Karpas-422 (cell line): ENCODE results near the gene SLC5A11. TPM values are rescaled to one million over a fixed set of nuclear protein-coding genes. Genes with fewer than 3 reads are reported as not detected.
A peak's percentile ranks its signal among the peaks of the same experiment; 100 is the strongest.

ENCODE experiments used
- DNase-seq: peaks from one replicate; pipeline ENCODE4 v3.0.0-alpha.2; 2015
- H2AFZ ChIP-seq: fragments of 200-600 bp; sonication (generic); 2 replicates; pipeline ENCODE4 v1.6.1; 2014; ENCODE audit warnings: antibody characterized with exemption, low read length, mixed read lengths
- H3K27ac ChIP-seq: fragments of 200-600 bp; sonication (generic); 2 replicates; pipeline ENCODE4 v1.5.1; 2014; ENCODE audit warnings: mild to moderate bottlenecking, low read length, moderate library complexity
- H3K27me3 ChIP-seq: fragments of 200-600 bp; sonication (generic); 2 replicates; pipeline ENCODE4 v1.6.1; 2014; ENCODE audit warnings: low read length, mixed read lengths
- H3K36me3 ChIP-seq: fragments of 200-600 bp; sonication (generic); 2 replicates; pipeline ENCODE4 v1.6.1; 2014; ENCODE audit warnings: low read length, mixed read lengths; ENCODE audit not compliant: insufficient read depth
- H3K4me1 ChIP-seq: fragments of 200-600 bp; sonication (generic); 2 replicates; pipeline ENCODE4 v1.6.1; 2014; ENCODE audit warnings: mild to moderate bottlenecking, low read length, mixed read lengths
- H3K4me2 ChIP-seq: fragments of 200-600 bp; sonication (generic); 2 replicates; pipeline ENCODE4 v1.6.1; 2014; ENCODE audit warnings: low read length, low read depth, mild to moderate bottlenecking; ENCODE audit not compliant: poor library complexity, severe bottlenecking
- H3K4me3 ChIP-seq: fragments of 200-600 bp; sonication (generic); 2 replicates; pipeline ENCODE4 v1.5.1; 2014; ENCODE audit warnings: mild to moderate bottlenecking, antibody characterized with exemption, low read length, mixed read lengths
- H3K79me2 ChIP-seq: fragments of 200-600 bp; sonication (generic); 2 replicates; pipeline ENCODE4 v1.6.1; 2014; ENCODE audit warnings: mild to moderate bottlenecking, low read length, mixed read lengths
- H3K9ac ChIP-seq: fragments of 200-600 bp; sonication (generic); 2 replicates; pipeline ENCODE4 v1.6.0; 2014; ENCODE audit warnings: low read length
- H3K9me2 ChIP-seq: fragments of 200-600 bp; sonication (generic), shearing (Covaris generic); replicated peaks from 2 replicates; pipeline ENCODE4 v1.6.0; 2014; ENCODE audit warnings: mild to moderate bottlenecking, low read length, moderate library complexity; ENCODE audit not compliant: insufficient read depth
- H3K9me3 ChIP-seq: fragments of 300-700, 200-600 bp; sonication (generic); 2 replicates; pipeline ENCODE4 v1.6.1; 2014; ENCODE audit warnings: low read length, mixed read lengths
- H4K20me1 ChIP-seq: fragments of 200-600 bp; sonication (generic); 2 replicates; pipeline ENCODE4 v1.6.1; 2014; ENCODE audit warnings: mild to moderate bottlenecking, antibody characterized with exemption, low read length, low read depth; ENCODE audit not compliant: insufficient read depth
- total RNA-seq: library from RNA; depleted of rRNA; stranded (reverse); fragments of >200 nt; shearing (Covaris generic); gene quantifications from 2 replicates; pipeline ENCODE4 v1.2.3, GENCODE V29; 2014; ENCODE audit warnings: low replicate concordance

SLC5A11 gene
- total RNA-seq, 1 experiment from 2014 or later = 0.15 TPM

- Histone ChIP-seq H3K9ac (no peak overlapping the region), H3K4me3 (no peak overlapping the region), H3K36me3 (no peaks in the 10 kb centered on the region), H3K27me3 (no peaks in the 10 kb centered on the region), H4K20me1 (no peaks in the 10 kb centered on the region), H2AFZ (no peak overlapping the region), H3K9me3 (no peaks in the 10 kb centered on the region), H3K27ac (no peak overlapping the region), H3K79me2 (no peaks in the 10 kb centered on the region), H3K9me2 (no peaks in the 10 kb centered on the region), H3K4me2 (no peak overlapping the region), H3K4me1 (peaks cover 3% of the 10 kb centered on the region; the same call in 1 of the 2 replicates)
- peak; percentile 73 for DNase-seq
Observed at GRCh38 chr16:24906199-24906808, 60.5 kb downstream of the SLC5A11 start.

- no peaks in the 10 kb centered on the region for H3K36me3 ChIP-seq
- H3K9me3 ChIP-seq = no peaks in the 10 kb centered on the region
- no peaks in the 10 kb centered on the region for H4K20me1 ChIP-seq
- peaks cover 3% of the 10 kb centered on the region; the same call in 1 of the 2 replicates for H3K4me1 ChIP-seq
- H2AFZ ChIP-seq = no peak overlapping the region
- no peak overlapping the region for H3K4me3 ChIP-seq
- H3K79me2 ChIP-seq = no peaks in the 10 kb centered on the region
- no peak overlapping the region for H3K9ac ChIP-seq
- no peaks in the 10 kb centered on the region for H3K9me2 ChIP-seq
- no peaks in the 10 kb centered on the region for H3K27me3 ChIP-seq
- no peak overlapping the region for H3K27ac ChIP-seq
- DNase-seq = no peak
- H3K4me2 ChIP-seq = no peak overlapping the region
Observed at GRCh38 chr16:24906901-24907300, 61.1 kb downstream of the SLC5A11 start.

- Histone ChIP-seq H3K36me3 (no peaks in the 10 kb centered on the region), H2AFZ (no peak overlapping the region), H3K4me2 (no peak overlapping the region), H3K4me1 (peaks cover 3% of the 10 kb centered on the region; the same call in 1 of the 2 replicates), H3K9me3 (no peaks in the 10 kb centered on the region), H3K9me2 (no peaks in the 10 kb centered on the region), H3K4me3 (no peak overlapping the region), H3K27me3 (no peaks in the 10 kb centered on the region), H3K79me2 (no peaks in the 10 kb centered on the region), H3K9ac (no peak overlapping the region), H4K20me1 (no peaks in the 10 kb centered on the region), H3K27ac (no peak overlapping the region)
- no peak for DNase-seq
Observed at GRCh38 chr16:24908716-24909115, 63.0 kb downstream of the SLC5A11 start.

- DNase-seq = no peak
- Histone ChIP-seq H3K36me3 (no peaks in the 10 kb centered on the region), H3K4me1 (no peaks in the 10 kb centered on the region), H3K27me3 (no peaks in the 10 kb centered on the region), H3K4me3 (no peak overlapping the region), H3K9me3 (no peaks in the 10 kb centered on the region), H3K4me2 (no peak overlapping the region), H3K9me2 (no peaks in the 10 kb centered on the region), H4K20me1 (no peaks in the 10 kb centered on the region), H3K9ac (no peak overlapping the region), H3K79me2 (no peaks in the 10 kb centered on the region), H3K27ac (no peak overlapping the region), H2AFZ (no peak overlapping the region)
Observed at GRCh38 chr16:24909856-24910255, 64.1 kb downstream of the SLC5A11 start.

DNA sequence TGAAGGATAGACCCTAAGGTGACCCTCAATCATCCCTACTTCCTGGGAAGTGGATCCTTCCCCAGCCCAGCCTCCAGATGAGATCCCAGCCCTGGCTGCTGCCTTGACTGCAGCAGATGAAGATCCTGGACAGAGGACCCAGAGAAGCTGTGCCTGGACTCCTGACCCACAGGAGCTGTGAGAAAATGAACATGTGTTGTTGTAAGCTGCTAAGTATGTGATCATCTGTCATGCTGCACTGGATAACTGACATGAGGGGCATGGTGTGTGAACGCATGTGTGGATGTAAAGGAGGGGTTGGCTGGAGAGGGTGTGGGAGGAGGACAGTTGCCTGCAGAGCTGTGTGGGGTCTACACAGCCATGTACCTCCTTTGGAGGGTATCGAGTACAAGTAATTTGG lies 69.3 kb downstream of the SLC5A11 start:
- H3K9ac ChIP-seq = no peak overlapping the region
- H3K27ac ChIP-seq = no peak overlapping the region
- H4K20me1 ChIP-seq = no peaks in the 10 kb centered on the region
- H3K4me3 ChIP-seq = no peak overlapping the region
- no peaks in the 10 kb centered on the region for H3K9me2 ChIP-seq
- no peaks in the 10 kb centered on the region for H3K9me3 ChIP-seq
- H3K27me3 ChIP-seq = no peaks in the 10 kb centered on the region
- H2AFZ ChIP-seq = no peak overlapping the region
- no peak for DNase-seq
- no peak overlapping the region for H3K4me2 ChIP-seq
- H3K4me1 ChIP-seq = no peaks in the 10 kb centered on the region
- H3K79me2 ChIP-seq = no peaks in the 10 kb centered on the region
- H3K36me3 ChIP-seq = no peaks in the 10 kb centered on the region; the same call in 1 of the 2 replicates

- DNase-seq = no peak
- Histone ChIP-seq H3K36me3 (no peaks in the 10 kb centered on the region; the same call in 1 of the 2 replicates), H3K4me2 (no peak overlapping the region), H2AFZ (no peak overlapping the region), H3K9me2 (no peaks in the 10 kb centered on the region), H3K27me3 (no peaks in the 10 kb centered on the region), H3K4me1 (no peaks in the 10 kb centered on the region), H3K79me2 (no peaks in the 10 kb centered on the region), H3K9ac (no peak overlapping the region), H3K27ac (no peak overlapping the region), H3K4me3 (no peak overlapping the region), H4K20me1 (no peaks in the 10 kb centered on the region), H3K9me3 (no peaks in the 10 kb centered on the region)
Observed at GRCh38 chr16:24915576-24915975, 69.8 kb downstream of the SLC5A11 start.

DNA sequence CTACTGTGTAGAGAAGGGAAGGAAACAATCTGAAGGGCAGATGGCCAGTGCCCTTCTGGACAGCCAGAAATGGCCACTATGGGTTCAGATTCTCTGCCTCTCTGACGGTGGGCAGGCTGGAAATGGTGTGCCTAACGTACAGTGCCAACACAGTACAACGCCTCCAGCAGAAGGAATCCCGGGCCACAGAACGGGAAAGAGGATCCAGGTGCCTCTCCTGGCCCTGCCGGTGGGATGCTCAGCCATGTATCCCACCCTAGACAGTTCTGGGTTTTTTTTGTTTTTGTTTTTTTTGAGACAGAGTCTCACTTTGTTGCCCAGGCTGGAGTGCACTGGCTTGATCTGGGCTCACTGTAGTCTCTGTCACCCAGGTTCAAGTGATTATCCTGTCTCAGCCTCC lies 71.5 kb downstream of the SLC5A11 start:
- H3K79me2 ChIP-seq = no peaks in the 10 kb centered on the region
- no peak overlapping the region for H3K4me3 ChIP-seq
- H3K36me3 ChIP-seq = no peaks in the 10 kb centered on the region; the same call in 1 of the 2 replicates
- H3K27me3 ChIP-seq = no peaks in the 10 kb centered on the region
- H3K9ac ChIP-seq = no peak overlapping the region
- no peak overlapping the region for H2AFZ ChIP-seq
- H3K9me3 ChIP-seq = no peaks in the 10 kb centered on the region
- no peaks in the 10 kb centered on the region for H3K4me1 ChIP-seq
- no peaks in the 10 kb centered on the region for H3K9me2 ChIP-seq
- no peak overlapping the region for H3K27ac ChIP-seq
- H3K4me2 ChIP-seq = no peak overlapping the region
- DNase-seq = no peak
- no peaks in the 10 kb centered on the region for H4K20me1 ChIP-seq

- Histone ChIP-seq H3K4me1 (no peaks in the 10 kb centered on the region), H3K4me2 (no peak overlapping the region), H3K79me2 (no peaks in the 10 kb centered on the region), H3K4me3 (no peak overlapping the region), H2AFZ (no peak overlapping the region), H3K9me3 (no peaks in the 10 kb centered on the region), H3K9ac (no peak overlapping the region), H3K36me3 (no peaks in the 10 kb centered on the region; the same call in 1 of the 2 replicates), H3K27me3 (no peaks in the 10 kb centered on the region), H4K20me1 (no peaks in the 10 kb centered on the region), H3K9me2 (no peaks in the 10 kb centered on the region), H3K27ac (no peak overlapping the region)
- DNase-seq = no peak
Observed at GRCh38 chr16:24917891-24918290, 72.1 kb downstream of the SLC5A11 start.
